H9 (cell line): ENCODE measurements around the gene TBCB. TPM values are rescaled to one million over a fixed set of nuclear protein-coding genes. Genes with fewer than 3 reads are reported as not detected.
A peak's percentile ranks its signal among the peaks of the same experiment; 100 is the strongest.

ENCODE experiments used
- DNase-seq: peaks from one replicate; pipeline ENCODE4 v3.0.0-alpha.2; 2017
- H2AFZ ChIP-seq: one replicate; pipeline ENCODE4 v1.6.1; 2013; ENCODE audit warnings: mild to moderate bottlenecking, low read length, control low read depth, moderate library complexity
- H2AK5ac ChIP-seq: 2 replicates; pipeline ENCODE4 v1.6.1; 2013; ENCODE audit warnings: low read length, control low read depth, mixed read lengths; ENCODE audit not compliant: insufficient read length
- H2BK120ac ChIP-seq: one replicate; pipeline ENCODE4 v1.6.1; 2013; ENCODE audit warnings: low read depth, mild to moderate bottlenecking, low read length, control low read depth, inconsistent platforms; ENCODE audit not compliant: poor library complexity, severe bottlenecking
- H2BK12ac ChIP-seq: 2 replicates; pipeline ENCODE4 v1.6.1; 2013; ENCODE audit warnings: low read length, control low read depth, mixed read lengths, low read depth; ENCODE audit not compliant: insufficient read length
- H2BK15ac ChIP-seq: 2 replicates; pipeline ENCODE4 v1.6.1; 2013; ENCODE audit warnings: low read depth, low read length, control low read depth
- H2BK20ac ChIP-seq: one replicate; pipeline ENCODE4 v1.6.1; 2013; ENCODE audit warnings: low read depth, mild to moderate bottlenecking, low read length, control low read depth, inconsistent platforms; ENCODE audit not compliant: poor library complexity, severe bottlenecking
- H2BK5ac ChIP-seq: 2 replicates; pipeline ENCODE4 v1.6.1; 2013; ENCODE audit warnings: low read length, control low read depth, mixed read lengths; ENCODE audit not compliant: insufficient read length
- H3K14ac ChIP-seq: 2 replicates; pipeline ENCODE4 v1.6.1; 2013; ENCODE audit warnings: low read length, control low read depth; ENCODE audit not compliant: insufficient read depth
- H3K18ac ChIP-seq: 2 replicates; pipeline ENCODE4 v1.6.1; 2013; ENCODE audit warnings: low read depth, mild to moderate bottlenecking, mixed read lengths, low read length, control low read depth; ENCODE audit not compliant: insufficient read length
- H3K23ac ChIP-seq: 2 replicates; pipeline ENCODE4 v1.6.1; 2013; ENCODE audit warnings: low read length, control low read depth, mixed read lengths, low read depth; ENCODE audit not compliant: insufficient read length
- H3K23me2 ChIP-seq: 2 replicates; pipeline ENCODE4 v1.6.1; 2013; ENCODE audit warnings: low read depth, mild to moderate bottlenecking, mixed read lengths, low read length, control low read depth; ENCODE audit not compliant: insufficient read length, poor library complexity, severe bottlenecking
- H3K27ac ChIP-seq: 2 replicates; pipeline ENCODE4 v1.5.1; 2013; ENCODE audit warnings: low read length, control low read depth, mixed read lengths, low read depth; ENCODE audit not compliant: insufficient read length
- H3K27me3 ChIP-seq: 2 replicates; pipeline ENCODE4 v1.6.1; 2013; ENCODE audit warnings: low read length, control low read depth, inconsistent platforms; ENCODE audit not compliant: insufficient read depth
- H3K4ac ChIP-seq: 2 replicates; pipeline ENCODE4 v1.6.1; 2013; ENCODE audit warnings: low read depth, mild to moderate bottlenecking, control low read depth, inconsistent platforms, low read length, moderate library complexity
- H3K4me1 ChIP-seq: 2 replicates; pipeline ENCODE4 v1.6.1; 2013; ENCODE audit warnings: low read length, control low read depth, inconsistent platforms; ENCODE audit not compliant: insufficient read depth
- H3K4me2 ChIP-seq: 2 replicates; pipeline ENCODE4 v1.6.1; 2013; ENCODE audit warnings: low read length, control low read depth, mixed read lengths; ENCODE audit not compliant: insufficient read length, insufficient read depth
- H3K56ac ChIP-seq: 2 replicates; pipeline ENCODE4 v1.6.1; 2013; ENCODE audit warnings: low read depth, mild to moderate bottlenecking, mixed read lengths, low read length, control low read depth; ENCODE audit not compliant: insufficient read length
- H3K79me1 ChIP-seq: 2 replicates; pipeline ENCODE4 v1.6.1; 2013; ENCODE audit warnings: low read depth, mild to moderate bottlenecking, moderate library complexity, low read length, control low read depth, inconsistent platforms; ENCODE audit not compliant: insufficient read depth, poor library complexity, severe bottlenecking
- H3K79me2 ChIP-seq: 2 replicates; pipeline ENCODE4 v1.6.1; 2013; ENCODE audit warnings: low read length, control low read depth, inconsistent platforms; ENCODE audit not compliant: insufficient read depth
- H3K9ac ChIP-seq: 2 replicates; pipeline ENCODE4 v1.6.1; 2013; ENCODE audit warnings: low read length, control low read depth, mixed read lengths; ENCODE audit not compliant: insufficient read length; ENCODE audit errors: extremely low read depth
- H3K9me3 ChIP-seq: one replicate; pipeline ENCODE4 v1.6.1; 2013; ENCODE audit warnings: low read depth, low read length, inconsistent platforms; ENCODE audit not compliant: control insufficient read depth
- H3T11ph ChIP-seq: one replicate; pipeline ENCODE4 v1.6.1; 2013; ENCODE audit warnings: mild to moderate bottlenecking, low read length, control low read depth, inconsistent platforms
- H4K20me1 ChIP-seq: one replicate; pipeline ENCODE4 v1.6.1; 2013; ENCODE audit not compliant: control insufficient read depth, insufficient read length, insufficient read depth
- H4K5ac ChIP-seq: 2 replicates; pipeline ENCODE4 v1.6.1; 2013; ENCODE audit warnings: low read depth, mild to moderate bottlenecking, mixed read lengths, low read length, control low read depth; ENCODE audit not compliant: insufficient read length
- H4K8ac ChIP-seq: replicated peaks from 2 replicates; pipeline ENCODE4 v1.6.1; 2013; ENCODE audit warnings: low read length, control low read depth, mixed read lengths, low read depth; ENCODE audit not compliant: insufficient read length
- H4K91ac ChIP-seq: 2 replicates; pipeline ENCODE4 v1.6.1; 2013; ENCODE audit warnings: low read depth, mild to moderate bottlenecking, moderate library complexity, mixed read lengths, low read length, control low read depth; ENCODE audit not compliant: insufficient read length
- H3K27ac Mint-ChIP-seq, 3 experiments: 2 replicates in 2 of 3; 3 replicates in 1 of 3; pipeline ENCODE4 v1.8.0; 2020 to 2021; ENCODE audit warnings: mixed read lengths in 3 of 3, mild to moderate bottlenecking in 1 of 3, moderate library complexity in 1 of 3
- H3K27me3 Mint-ChIP-seq: 2 replicates; pipeline ENCODE4 v1.8.0; 2021; ENCODE audit warnings: low read depth, mild to moderate bottlenecking, moderate library complexity, mixed read lengths
- H3K36me3 Mint-ChIP-seq, 3 experiments: 2 replicates in 2 of 3; 3 replicates in 1 of 3; pipeline ENCODE4 v1.8.0; 2020 to 2021; ENCODE audit warnings: low read depth in 3 of 3, mixed read lengths in 3 of 3; ENCODE audit not compliant: insufficient read depth in 1 of 3
- H3K4me1 Mint-ChIP-seq, 2 experiments: 2 replicates each; pipeline ENCODE4 v1.8.0; 2020; ENCODE audit warnings: mixed read lengths in 2 of 2
- H3K4me3 Mint-ChIP-seq, 2 experiments: 2 replicates in 1 of 2; 3 replicates in 1 of 2; pipeline ENCODE4 v1.8.0; 2020 to 2021; ENCODE audit warnings: mild to moderate bottlenecking in 2 of 2, mixed read lengths in 2 of 2, moderate library complexity in 1 of 2
- H3K9me3 Mint-ChIP-seq, 2 experiments: 2 replicates in 1 of 2; 3 replicates in 1 of 2; pipeline ENCODE4 v1.8.0; 2020; ENCODE audit warnings: mild to moderate bottlenecking in 2 of 2, mixed read lengths in 2 of 2, moderate library complexity in 1 of 2
- WGBS: extraction: QIAGEN DNeasy Blood & Tissue Kit; methylation state at CpG from one replicate; pipeline ENCODE4 v1.1.7; 2013; ENCODE audit warnings: missing lambda C conversion rate, low lambda C conversion rate, mixed read lengths; ENCODE audit not compliant: insufficient read length; ENCODE audit errors: extremely low coverage; 5-methylcytosine and 5-hydroxymethylcytosine counted together
- total RNA-seq: library from RNA; stranded (reverse); gene quantifications from 2 replicates; pipeline ENCODE4 v1.2.1, GENCODE V29; 2021
- TF ChIP-seq, protein P1 (sequence below): fragments of 200-600 bp; sonication (generic); conservative IDR thresholded peaks from 3 replicates; pipeline ENCODE4 v1.8.0; 2021; ENCODE audit warnings: antibody characterized with exemption, mild to moderate bottlenecking

The TBCB gene
- total RNA-seq, 1 experiment from 2014 or later, result 216 TPM

DNA sequence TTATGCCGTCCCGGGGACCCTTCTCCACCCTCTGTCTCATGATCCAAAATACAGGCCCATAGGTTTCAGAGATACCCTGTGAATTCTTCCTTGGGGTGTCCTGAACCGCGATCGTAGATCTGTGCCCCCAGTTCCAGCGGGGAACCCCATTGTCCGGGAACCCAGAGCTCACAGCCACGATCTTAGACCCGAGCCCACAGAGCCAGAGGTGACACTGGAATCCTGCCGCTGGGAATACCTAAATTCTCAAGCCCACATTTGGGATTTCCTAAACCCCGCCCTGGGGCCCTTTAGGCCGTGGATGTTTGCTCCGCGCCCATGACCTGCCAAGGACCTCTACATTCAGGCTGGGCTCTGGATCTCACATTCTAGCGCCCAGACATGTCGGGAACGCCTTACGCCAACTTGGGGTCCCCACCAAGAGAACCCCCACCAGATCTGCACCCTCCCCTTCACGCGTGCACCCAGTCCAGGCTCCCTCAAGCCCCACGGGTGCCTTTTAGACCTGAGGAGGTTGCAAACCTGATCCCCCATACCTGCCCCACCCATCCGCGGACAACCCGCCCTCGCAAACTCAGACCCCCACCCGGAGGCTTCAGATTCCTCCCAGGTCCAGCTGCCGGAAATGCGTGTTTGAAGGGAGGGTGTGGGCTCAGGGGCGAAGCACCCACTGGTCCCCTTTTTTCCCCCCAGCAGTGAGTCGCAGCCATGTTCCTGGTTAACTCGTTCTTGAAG, 25.2 kb downstream of the TBCB start:
- Mint-ChIP-seq H3K4me3 (peak overlapping the region; percentile 96 to 99), H3K27ac (peak overlapping the region; percentile 96 to 99 (median 98)), H3K27me3 (peaks cover under 1% of the 10 kb centered on the region; the same call in 1 of the 2 replicates), H3K36me3 (peaks cover 20 to 35% (median 34%) of the 10 kb centered on the region in 3 experiments; a peak in 6 of 7 replicates), H3K9me3 (no peaks in the 10 kb centered on the region; a peak in 2 of 5 replicates), H3K4me1 (peaks cover 15 to 21% of the 10 kb centered on the region in 2 experiments)
- WGBS, result no CpG with 5 or more reads among the region's 31 CpGs
- DNase-seq, result peak; percentile 83
- Histone ChIP-seq H2BK120ac (no peak overlapping the region), H3K9me3 (no peaks in the 10 kb centered on the region), H2BK5ac (no peak overlapping the region), H4K91ac (no peak overlapping the region), H3K79me1 (no peaks in the 10 kb centered on the region), H3K27ac (no peak overlapping the region), H3K79me2 (no peaks in the 10 kb centered on the region), H4K8ac (no peak overlapping the region), H3T11ph (no peak overlapping the region), H4K20me1 (no peaks in the 10 kb centered on the region), H3K4me1 (no peaks in the 10 kb centered on the region), H3K23me2 (peaks cover 4% of the 10 kb centered on the region), H4K5ac (no peak overlapping the region), H3K23ac (no peak overlapping the region), H3K27me3 (no peaks in the 10 kb centered on the region), H2BK12ac (no peak overlapping the region), H3K4ac (no peak overlapping the region), H3K9ac (peak overlapping the region; percentile 87), H3K18ac (peak overlapping the region; percentile 73), H2BK20ac (no peak overlapping the region), H2BK15ac (no peak overlapping the region), H2AK5ac (no peak overlapping the region), H3K4me2 (peak overlapping the region; percentile 81), H2AFZ (no peak overlapping the region), H3K14ac (peak overlapping the region; percentile 83), H3K56ac (no peak overlapping the region)
- TF ChIP-seq, protein P1, sequence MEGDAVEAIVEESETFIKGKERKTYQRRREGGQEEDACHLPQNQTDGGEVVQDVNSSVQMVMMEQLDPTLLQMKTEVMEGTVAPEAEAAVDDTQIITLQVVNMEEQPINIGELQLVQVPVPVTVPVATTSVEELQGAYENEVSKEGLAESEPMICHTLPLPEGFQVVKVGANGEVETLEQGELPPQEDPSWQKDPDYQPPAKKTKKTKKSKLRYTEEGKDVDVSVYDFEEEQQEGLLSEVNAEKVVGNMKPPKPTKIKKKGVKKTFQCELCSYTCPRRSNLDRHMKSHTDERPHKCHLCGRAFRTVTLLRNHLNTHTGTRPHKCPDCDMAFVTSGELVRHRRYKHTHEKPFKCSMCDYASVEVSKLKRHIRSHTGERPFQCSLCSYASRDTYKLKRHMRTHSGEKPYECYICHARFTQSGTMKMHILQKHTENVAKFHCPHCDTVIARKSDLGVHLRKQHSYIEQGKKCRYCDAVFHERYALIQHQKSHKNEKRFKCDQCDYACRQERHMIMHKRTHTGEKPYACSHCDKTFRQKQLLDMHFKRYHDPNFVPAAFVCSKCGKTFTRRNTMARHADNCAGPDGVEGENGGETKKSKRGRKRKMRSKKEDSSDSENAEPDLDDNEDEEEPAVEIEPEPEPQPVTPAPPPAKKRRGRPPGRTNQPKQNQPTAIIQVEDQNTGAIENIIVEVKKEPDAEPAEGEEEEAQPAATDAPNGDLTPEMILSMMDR, result no peak
